Astrocyte (in vitro differentiated cells and primary cell): ENCODE measurements around the gene P4HB.

Experiments used
- EZH2 ChIP-seq: IDR thresholded peaks from 2 replicates; pipeline ENCODE4 v1.6.1; 2012; ENCODE audit warnings: mild to moderate bottlenecking, low read length, inconsistent platforms; ENCODE audit not compliant: insufficient read depth
- TF ChIP-seq, protein P1 (sequence below): IDR thresholded peaks from 2 replicates; pipeline ENCODE4 v1.5.1; 2011; ENCODE audit warnings: low read depth, mild to moderate bottlenecking, inconsistent platforms, low read length, moderate library complexity; ENCODE audit not compliant: insufficient read depth

DNA sequence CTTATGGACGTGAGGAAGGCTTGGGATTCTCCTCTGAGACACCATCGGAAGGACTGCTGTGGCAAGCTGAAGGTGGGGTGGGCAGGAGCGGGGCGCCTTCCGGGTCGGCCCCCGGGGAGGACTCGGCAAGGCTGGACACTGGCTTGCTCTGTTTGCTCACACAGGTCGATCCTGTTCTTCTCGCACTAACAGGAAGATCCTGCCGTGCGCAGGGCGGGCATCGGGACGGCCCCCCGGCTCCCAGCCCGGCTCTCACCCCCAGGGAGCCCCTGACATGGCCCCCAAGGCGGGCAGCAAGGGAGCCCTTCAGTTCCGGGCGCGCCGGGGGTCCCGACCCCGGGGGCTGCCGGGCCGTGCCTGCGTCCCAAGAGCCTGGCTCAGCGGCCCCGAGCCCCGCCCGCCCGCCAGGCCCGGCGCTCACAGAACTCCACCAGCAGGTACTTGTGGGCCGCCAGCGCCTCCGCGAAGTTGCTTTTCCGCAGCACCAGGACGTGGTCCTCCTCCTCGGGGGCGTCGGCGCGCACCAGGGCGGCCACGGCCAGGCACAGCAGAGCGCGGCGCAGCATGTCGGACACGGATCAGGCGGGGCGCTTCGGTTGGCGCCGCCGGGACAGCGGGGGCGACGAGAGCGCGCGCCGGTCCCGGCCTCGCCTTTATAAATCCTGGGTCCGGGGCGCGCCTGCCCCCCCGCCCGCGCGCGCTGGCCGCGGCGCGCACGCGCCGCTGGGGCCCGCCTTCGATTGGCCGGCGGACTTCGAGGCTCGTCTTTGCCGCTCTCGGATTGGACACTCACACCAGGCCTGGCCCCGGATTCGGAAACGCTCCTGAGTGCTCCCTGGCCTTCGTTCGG, at the start of gene P4HB:
- TF ChIP-seq, protein P1, sequence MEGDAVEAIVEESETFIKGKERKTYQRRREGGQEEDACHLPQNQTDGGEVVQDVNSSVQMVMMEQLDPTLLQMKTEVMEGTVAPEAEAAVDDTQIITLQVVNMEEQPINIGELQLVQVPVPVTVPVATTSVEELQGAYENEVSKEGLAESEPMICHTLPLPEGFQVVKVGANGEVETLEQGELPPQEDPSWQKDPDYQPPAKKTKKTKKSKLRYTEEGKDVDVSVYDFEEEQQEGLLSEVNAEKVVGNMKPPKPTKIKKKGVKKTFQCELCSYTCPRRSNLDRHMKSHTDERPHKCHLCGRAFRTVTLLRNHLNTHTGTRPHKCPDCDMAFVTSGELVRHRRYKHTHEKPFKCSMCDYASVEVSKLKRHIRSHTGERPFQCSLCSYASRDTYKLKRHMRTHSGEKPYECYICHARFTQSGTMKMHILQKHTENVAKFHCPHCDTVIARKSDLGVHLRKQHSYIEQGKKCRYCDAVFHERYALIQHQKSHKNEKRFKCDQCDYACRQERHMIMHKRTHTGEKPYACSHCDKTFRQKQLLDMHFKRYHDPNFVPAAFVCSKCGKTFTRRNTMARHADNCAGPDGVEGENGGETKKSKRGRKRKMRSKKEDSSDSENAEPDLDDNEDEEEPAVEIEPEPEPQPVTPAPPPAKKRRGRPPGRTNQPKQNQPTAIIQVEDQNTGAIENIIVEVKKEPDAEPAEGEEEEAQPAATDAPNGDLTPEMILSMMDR: no peak
- TF ChIP-seq EZH2: no peak
